Activated naive CD4-positive, alpha-beta T cell treated with anti-CD3 and anti-CD28 coated beads, Interleukin-2, amount 50 U/mL, for 24 hours (primary cell): ENCODE data around the gene RNLS.
"Not testable (repeated sequence)": the region's sequence is repeated elsewhere in the genome, so short reads cannot be mapped to it uniquely, and the experiment has no call there.

Source experiments
- H3K27ac Mint-ChIP-seq: one replicate; pipeline ENCODE4 v1.8.0; 2021; ENCODE audit warnings: mild to moderate bottlenecking, mixed read lengths
- H3K27me3 Mint-ChIP-seq: one replicate; pipeline ENCODE4 v1.8.0; 2021; ENCODE audit warnings: mixed read lengths
- H3K36me3 Mint-ChIP-seq: one replicate; pipeline ENCODE4 v1.8.0; 2021; ENCODE audit warnings: mixed read lengths
- H3K4me1 Mint-ChIP-seq: one replicate; pipeline ENCODE4 v1.8.0; 2021; ENCODE audit warnings: mixed read lengths
- H3K4me3 Mint-ChIP-seq: one replicate; pipeline ENCODE4 v1.8.0; 2021; ENCODE audit warnings: mild to moderate bottlenecking, mixed read lengths
- H3K9me3 Mint-ChIP-seq: one replicate; pipeline ENCODE4 v1.8.0; 2021; ENCODE audit warnings: mixed read lengths

The RNLS gene

DNA sequence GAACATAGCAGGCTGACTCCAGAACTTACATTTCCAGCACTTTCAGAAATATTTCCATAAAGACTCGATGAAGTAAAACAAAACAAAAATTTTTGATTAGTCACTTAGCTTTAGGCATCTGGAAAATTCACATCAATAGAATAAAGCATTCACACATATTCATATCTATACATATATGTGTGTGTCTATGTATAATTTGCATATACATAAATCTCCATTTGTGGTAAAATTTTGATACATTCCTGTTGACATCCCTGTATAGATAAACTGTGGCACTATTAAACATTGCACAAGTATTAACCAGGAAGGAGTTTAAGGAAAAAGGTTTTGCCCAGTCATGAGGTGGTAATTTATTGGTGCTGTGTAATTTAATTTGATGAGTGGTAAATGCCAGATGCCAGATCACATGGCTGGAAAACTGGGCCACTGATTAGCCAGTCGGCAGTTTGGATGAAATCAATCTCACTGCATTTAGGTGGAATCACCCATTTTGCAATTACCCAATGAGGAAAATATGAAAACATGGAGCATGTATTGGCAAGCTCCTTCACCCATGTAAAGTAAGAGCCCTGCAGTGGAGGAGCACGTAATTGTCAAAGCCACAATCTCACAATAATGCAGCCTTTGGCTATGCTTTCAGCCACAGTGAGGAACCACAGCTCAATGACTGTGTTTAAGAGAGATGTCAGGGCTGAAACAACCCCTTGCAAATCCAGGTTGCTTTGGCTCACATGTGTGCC lies 294.6 kb downstream of the RNLS start:
- Mint-ChIP-seq H3K27me3 (no peaks in the 10 kb centered on the region), H3K27ac (no peak overlapping the region), H3K4me3 (no peak overlapping the region), H3K9me3 (no peaks in the 10 kb centered on the region), H3K4me1 (peaks cover under 1% of the 10 kb centered on the region), H3K36me3 (no peaks in the 10 kb centered on the region)

DNA sequence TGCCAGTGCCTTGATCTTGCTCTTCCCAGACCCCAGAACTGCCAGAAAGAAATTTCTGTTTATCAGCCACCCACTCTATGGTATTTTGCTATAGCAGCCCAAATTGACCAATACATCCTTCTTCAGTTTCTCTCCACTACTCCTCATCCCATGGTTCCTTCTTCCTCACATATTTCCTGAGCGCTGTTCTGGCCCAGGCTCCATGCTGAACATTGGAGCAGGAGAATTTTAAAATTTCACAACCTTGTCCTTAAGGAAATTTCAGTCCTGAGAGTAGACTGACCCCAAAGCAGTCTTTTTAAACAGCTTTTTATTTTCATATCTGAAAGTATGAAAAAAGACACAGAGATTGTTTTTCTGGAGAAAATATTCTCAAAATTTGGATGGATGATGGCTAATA lies 297.1 kb downstream of the RNLS start:
- Mint-ChIP-seq H3K36me3 (no peaks in the 10 kb centered on the region), H3K4me3 (no peak overlapping the region), H3K4me1 (peaks cover 14% of the 10 kb centered on the region), H3K27me3 (no peaks in the 10 kb centered on the region), H3K27ac (no peak overlapping the region), H3K9me3 (no peaks in the 10 kb centered on the region)

DNA sequence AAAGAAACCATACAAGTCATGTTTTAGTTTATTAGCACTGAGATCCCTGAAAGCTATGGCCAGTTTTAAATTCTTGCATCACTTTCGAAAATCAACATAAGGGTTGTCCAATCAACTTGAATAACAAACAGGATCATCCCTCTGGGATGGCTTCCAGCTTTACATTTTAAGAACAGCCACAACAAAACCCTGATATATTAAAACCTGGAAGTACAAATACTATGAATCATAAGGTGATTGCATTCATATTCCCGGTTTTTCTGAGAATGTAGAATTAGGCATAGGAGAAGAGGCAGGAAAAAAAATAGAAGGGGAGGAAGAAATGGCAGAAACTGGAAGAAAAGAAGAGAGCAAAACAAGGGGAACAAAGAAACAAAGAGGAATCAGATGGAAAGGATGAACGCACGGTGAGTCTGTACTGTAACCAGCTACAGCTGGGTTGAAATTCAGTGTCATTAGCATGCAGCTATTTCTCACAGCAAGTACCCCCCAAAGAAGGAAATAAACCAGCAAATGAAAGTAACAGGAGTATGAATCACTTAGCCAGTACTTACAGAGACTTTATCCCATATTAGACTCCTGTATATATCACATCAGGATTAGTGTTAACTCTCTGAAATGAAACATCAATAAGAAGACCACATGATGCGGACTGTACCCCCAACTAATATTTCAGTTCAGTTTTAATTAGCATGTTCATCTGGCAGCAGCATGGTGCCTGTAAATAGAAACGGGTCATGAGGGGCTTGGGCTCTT lies 301.3 kb downstream of the RNLS start:
- peaks cover 35% of the 10 kb centered on the region for H3K4me1 Mint-ChIP-seq
- no peaks in the 10 kb centered on the region for H3K9me3 Mint-ChIP-seq
- no peak overlapping the region for H3K4me3 Mint-ChIP-seq
- H3K36me3 Mint-ChIP-seq: no peaks in the 10 kb centered on the region
- H3K27ac Mint-ChIP-seq: no peak overlapping the region
- no peaks in the 10 kb centered on the region for H3K27me3 Mint-ChIP-seq

DNA sequence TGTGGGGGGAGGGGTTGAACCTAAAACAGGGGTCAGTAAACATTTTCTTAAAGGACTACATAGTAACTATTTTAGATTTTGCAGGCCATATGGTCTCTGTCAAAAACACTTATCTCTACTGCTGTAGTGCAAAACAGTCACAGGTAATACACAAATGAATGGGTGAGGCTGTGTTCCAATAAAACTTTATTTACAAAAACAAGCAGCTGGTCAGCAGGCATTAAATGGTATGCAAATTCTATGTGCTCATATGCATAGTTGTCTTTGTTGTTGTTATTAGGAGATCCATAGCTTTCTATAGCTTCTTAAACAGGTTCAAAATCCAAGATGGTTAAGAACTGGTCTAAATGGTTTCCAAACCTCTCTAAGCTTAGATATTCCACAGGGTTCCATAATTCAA lies 302.6 kb downstream of the RNLS start:
- Mint-ChIP-seq H3K27me3 (no peaks in the 10 kb centered on the region), H3K4me1 (peaks cover 35% of the 10 kb centered on the region), H3K36me3 (no peaks in the 10 kb centered on the region), H3K4me3 (no peak overlapping the region), H3K9me3 (no peaks in the 10 kb centered on the region), H3K27ac (no peak overlapping the region)

DNA sequence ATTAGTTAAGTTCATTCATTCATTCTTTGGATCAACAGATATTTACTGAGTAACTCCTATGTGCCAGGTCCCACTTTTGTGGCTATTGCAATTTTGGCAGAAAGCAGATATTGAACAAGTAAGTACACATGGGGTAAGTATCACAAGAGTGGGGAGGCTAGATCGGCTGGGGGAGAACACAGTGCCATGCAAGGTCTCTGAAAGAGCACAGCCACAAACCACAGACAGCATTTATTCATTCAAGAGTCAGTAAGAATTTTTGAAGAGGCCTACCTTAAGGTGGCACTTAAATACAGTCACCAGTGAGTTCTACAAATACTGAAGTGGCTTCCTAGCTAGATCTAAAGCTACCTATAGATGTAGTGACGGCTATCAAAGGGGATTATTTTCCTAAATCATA lies 304.2 kb downstream of the RNLS start:
- peaks cover 35% of the 10 kb centered on the region for H3K4me1 Mint-ChIP-seq

DNA sequence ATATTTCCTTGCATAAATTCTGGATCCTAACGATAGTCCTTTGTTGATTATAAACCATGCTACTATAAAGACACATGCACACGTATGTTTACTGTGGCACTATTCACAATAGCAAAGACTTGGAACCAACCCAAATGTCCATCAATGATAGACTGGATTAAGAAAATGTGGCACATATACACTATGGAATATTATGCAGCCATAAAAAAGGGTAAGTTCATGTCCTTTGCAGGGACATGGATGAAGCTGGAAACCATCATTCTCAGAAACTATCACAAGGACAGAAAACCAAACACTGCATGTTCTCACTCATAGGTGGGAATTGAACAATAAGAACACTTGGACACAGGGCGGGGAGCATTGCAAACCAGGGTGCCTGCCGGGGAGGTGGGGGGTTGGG lies 306.2 kb downstream of the RNLS start:
- not testable (repeated sequence) for H3K27me3 Mint-ChIP-seq, H3K27ac Mint-ChIP-seq, H3K9me3 Mint-ChIP-seq, H3K4me3 Mint-ChIP-seq, H3K36me3 Mint-ChIP-seq
- H3K4me1 Mint-ChIP-seq: peaks cover 37% of the 10 kb centered on the region

More for the DNA sequence above, 304.2 kb downstream of the RNLS start:
- Mint-ChIP-seq H3K4me3 (no peak overlapping the region), H3K27ac (no peak overlapping the region), H3K27me3 (no peaks in the 10 kb centered on the region), H3K9me3 (no peaks in the 10 kb centered on the region), H3K36me3 (peaks cover 1% of the 10 kb centered on the region)

DNA sequence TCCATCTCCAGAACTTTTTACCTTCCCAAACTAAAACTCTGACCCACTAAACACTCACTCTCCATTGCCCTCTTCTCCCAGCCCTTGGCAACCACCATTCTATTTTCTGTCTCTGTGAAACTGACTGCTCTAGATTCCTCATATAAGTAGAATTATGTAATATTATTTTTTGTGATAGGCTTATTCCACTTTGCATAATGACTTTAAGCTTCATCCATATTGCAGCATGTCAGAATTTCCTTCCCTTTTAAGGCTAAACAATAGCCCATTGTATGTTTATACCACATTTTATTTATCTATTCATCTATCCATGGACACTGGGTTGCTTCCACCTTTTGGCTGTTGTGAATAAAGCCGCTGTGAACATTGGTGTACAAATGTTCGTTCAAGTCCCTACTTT lies 308.8 kb downstream of the RNLS start:
- H3K36me3 Mint-ChIP-seq: peaks cover 1% of the 10 kb centered on the region
- H3K4me3 Mint-ChIP-seq: no peak overlapping the region
- no peak overlapping the region for H3K27ac Mint-ChIP-seq
- no peaks in the 10 kb centered on the region for H3K27me3 Mint-ChIP-seq
- no peaks in the 10 kb centered on the region for H3K9me3 Mint-ChIP-seq
- H3K4me1 Mint-ChIP-seq: peaks cover 42% of the 10 kb centered on the region

DNA sequence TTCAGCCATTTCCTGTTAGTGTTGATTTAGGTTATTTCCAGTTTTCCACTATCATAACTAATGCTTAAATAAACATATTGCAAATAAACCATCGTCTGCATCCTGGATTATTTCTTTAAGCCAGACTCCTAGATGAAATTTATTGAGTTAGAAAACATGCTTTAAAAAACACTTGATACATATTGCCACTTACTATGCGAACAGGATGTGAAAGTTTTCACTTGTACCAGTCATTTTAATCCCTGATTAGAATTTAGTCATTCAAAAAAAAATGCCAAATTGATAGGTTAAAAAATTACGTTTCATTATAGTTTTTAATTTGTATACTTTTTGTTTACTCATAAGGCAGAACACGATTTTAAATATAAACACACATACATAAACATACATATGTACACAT lies 309.6 kb downstream of the RNLS start:
- Mint-ChIP-seq H3K4me1 (peaks cover 35% of the 10 kb centered on the region), H3K36me3 (peaks cover 1% of the 10 kb centered on the region), H3K27ac (no peak overlapping the region), H3K9me3 (no peaks in the 10 kb centered on the region), H3K4me3 (no peak overlapping the region), H3K27me3 (no peaks in the 10 kb centered on the region)

DNA sequence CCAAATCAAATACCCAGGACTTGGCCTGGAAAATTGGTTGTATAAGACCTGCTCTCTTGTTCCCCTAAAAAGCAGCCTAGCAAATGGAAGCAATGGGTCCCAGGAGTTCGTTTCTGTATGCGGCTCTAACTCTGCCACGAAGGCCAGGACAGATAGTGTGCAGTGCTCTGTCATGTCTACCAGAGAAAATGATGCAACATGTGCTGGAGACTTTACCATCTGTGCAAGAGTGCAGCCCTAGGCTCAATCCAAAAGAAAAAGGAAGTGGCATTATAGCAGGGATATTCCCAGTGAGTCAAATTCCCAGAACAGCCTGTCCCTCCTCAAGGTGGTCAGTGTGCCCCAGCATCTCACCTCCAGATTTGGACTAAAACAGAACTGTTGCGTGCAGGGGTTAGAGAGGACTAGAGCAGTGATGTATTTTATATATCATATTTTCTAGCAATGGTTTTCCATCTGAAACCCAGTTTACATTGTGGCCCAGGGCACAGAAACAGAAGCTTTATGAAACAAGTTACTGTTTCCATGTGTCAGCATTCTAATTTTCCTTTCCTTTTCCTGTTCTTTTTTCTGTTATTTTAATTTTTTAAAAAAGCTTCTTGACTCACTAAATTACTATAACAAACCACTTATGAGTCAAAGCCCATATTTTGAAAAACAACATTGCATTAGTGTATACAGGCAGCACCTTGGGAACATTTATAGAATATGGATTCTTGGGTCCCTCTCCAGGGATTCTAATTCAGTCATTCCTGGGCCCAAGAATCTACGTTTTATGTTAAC lies 311.2 kb downstream of the RNLS start:
- peak overlapping the region; percentile 82 for H3K27ac Mint-ChIP-seq
- H3K4me1 Mint-ChIP-seq: peaks cover 33% of the 10 kb centered on the region
- no peaks in the 10 kb centered on the region for H3K27me3 Mint-ChIP-seq
- no peaks in the 10 kb centered on the region for H3K9me3 Mint-ChIP-seq
- peaks cover 1% of the 10 kb centered on the region for H3K36me3 Mint-ChIP-seq
- H3K4me3 Mint-ChIP-seq: peak overlapping the region; percentile 34

DNA sequence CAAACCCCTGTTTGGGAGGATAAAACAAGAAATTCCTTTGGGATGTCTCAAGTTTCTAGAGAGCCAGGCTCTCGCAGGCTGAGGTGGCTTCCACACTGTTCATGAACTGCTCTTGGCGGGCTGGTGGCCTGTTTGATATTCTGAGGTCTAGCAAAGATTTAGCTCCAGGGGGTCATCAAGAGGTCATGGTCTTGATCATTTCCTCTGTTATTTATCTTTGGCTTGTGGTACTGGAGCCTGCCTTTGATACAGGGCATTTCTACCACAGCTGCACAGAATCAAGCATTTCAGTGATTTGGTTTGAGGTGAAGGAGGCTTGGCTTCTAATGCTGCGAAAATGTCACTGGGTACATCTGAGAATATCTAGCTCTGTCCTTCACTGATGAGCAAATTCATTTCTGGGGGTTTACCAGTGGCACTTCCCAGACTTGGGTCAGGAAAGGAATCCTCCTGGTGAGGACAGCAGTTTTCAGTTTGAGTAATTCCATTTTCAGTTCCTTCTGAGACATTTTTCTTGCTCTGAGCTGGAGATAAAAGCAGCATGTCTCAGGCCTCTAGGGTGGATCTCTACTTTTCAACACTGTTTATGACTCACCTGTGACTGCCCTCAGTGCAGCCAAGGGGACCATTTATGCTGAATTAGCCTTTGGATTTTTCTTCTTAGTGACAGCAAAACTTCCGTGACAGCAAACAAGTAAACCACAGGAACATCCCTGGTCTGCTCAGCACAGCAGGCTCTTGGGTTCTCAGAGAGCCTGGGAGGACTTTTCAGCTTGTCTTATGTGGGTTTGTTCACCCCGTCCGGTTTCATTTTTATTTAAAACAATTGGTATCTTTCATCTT lies 312.0 kb downstream of the RNLS start:
- H3K27ac Mint-ChIP-seq: peak overlapping the region; percentile 82
- peaks cover 39% of the 10 kb centered on the region for H3K4me1 Mint-ChIP-seq
- peak overlapping the region; percentile 34 for H3K4me3 Mint-ChIP-seq
- no peaks in the 10 kb centered on the region for H3K27me3 Mint-ChIP-seq
- H3K36me3 Mint-ChIP-seq: peaks cover 1% of the 10 kb centered on the region
- no peaks in the 10 kb centered on the region for H3K9me3 Mint-ChIP-seq

DNA sequence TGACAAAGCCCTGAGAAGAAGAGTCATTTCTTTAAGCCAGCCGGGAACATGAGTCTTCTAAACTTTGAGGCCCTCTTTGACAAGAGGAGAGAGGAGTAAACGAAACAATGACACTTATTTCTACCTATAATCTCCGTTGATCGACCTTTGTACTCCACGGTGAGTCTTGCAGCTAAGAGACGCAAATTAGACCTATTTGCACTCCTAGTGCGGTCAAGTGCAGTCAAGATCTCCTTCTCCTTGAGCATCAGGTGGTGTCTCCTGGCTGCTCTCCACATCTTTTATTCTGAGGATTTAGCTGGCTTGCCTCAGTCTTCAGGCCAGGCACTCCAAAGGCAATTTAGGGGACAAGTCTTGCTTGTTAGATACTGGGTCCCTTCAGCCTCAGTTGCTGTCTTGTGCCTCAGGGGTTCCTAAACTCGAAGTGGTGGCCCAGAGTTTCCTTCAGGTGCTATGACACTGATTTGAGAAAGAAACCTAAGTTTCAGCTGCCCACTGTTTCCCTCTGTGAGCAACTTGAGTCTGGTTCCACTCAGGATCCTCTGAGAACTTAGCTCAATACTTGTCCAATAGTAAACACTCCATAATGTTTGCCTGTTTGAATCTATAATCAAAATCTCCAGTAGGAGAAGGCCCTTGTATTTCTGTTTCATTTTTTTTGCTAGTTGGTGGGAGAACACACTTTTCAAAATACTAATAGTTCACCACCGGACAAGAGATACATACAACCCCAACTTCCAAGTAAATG lies 312.9 kb downstream of the RNLS start:
- Mint-ChIP-seq H3K27me3 (no peaks in the 10 kb centered on the region), H3K4me1 (peaks cover 39% of the 10 kb centered on the region), H3K9me3 (peaks cover 3% of the 10 kb centered on the region), H3K4me3 (no peak overlapping the region), H3K27ac (peak overlapping the region; percentile 55), H3K36me3 (no peaks in the 10 kb centered on the region)

DNA sequence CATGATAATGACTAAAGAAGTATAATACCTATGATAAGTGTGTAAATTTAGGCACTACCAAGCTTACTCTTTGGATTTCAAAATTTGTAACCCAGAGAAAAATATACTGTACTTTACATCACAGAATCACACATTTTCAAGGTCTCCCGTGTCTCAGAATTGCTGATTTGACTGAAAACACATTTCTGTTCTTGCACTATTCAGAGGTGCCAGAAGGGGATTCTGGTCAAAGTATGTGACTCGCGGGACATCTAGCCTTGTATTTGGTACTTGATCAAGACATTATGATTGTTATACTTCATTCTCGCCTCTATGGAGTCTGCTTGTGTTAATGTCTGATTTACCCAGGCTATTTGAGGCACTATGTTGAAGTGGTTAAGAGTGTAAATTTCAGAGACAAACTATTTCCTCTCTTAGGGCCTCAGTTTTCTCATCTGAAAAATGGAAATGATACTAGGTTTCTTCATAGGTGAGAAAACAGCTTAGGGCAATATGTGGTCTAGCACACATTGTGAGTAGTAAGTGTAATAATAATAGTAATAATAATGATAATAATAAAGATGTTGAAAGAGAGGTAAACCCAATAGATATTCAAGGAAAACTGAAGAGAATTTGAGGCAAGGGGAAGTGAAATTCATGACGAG lies 320.4 kb downstream of the RNLS start:
- no peaks in the 10 kb centered on the region for H3K27me3 Mint-ChIP-seq
- no peak overlapping the region for H3K4me3 Mint-ChIP-seq
- no peaks in the 10 kb centered on the region for H3K36me3 Mint-ChIP-seq
- peaks cover 8% of the 10 kb centered on the region for H3K4me1 Mint-ChIP-seq
- H3K27ac Mint-ChIP-seq: no peak overlapping the region
- H3K9me3 Mint-ChIP-seq: peaks cover 10% of the 10 kb centered on the region

DNA sequence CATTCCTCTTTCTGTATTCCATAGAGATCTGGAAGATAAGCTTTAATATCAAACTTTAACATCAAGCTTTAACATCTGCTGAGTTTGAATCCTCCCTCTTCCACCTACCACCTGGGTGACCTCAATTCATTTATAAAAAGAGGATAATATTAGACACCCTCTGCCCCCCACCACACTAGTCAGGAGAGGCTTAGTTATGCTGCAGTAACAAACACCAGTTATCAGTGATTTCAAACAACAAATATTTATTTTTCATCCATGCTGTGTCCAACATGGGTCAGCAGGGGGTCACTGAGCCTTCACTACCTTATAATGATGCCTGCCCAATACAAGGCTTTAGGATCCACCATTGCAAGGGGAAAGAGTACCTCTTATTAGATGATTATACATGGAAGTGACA lies 322.0 kb downstream of the RNLS start:
- no peak overlapping the region for H3K27ac Mint-ChIP-seq

DNA sequence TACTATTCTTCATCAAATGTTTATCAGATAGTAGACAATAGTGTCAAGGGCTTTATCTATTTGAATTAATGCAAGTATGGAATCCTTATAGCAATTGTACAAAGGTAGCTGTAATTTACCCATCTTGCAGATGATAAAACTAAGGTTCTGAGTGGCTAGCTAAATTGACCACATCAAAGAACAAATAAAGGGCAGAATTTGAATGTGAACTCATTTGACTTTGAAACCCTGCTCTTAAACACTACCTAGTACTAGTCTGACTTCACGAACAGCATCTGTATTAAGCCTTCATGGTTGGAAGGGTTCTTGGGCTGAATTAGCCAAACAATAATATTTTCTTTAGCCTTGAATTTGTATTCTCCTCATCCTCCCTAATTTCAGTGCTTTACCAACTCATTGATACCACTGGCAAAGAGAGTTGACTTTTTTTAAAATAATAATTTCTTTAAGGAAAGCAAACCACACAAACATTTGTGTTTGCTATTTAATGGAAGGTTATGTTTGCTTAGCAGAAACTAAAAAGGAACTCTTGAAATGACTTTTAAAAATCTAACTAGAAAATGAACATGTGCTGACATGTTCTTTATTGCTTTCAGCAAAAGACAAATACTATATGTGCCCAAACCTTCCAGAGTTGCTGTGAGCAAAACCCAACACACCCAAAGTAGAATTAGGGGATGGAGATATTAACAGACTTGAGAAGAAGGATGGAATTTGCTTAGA lies 322.6 kb downstream of the RNLS start:
- H3K4me1 Mint-ChIP-seq: no peaks in the 10 kb centered on the region
- no peaks in the 10 kb centered on the region for H3K27me3 Mint-ChIP-seq
- no peak overlapping the region for H3K27ac Mint-ChIP-seq
- H3K9me3 Mint-ChIP-seq: peaks cover 10% of the 10 kb centered on the region
- H3K36me3 Mint-ChIP-seq: no peaks in the 10 kb centered on the region
- no peak overlapping the region for H3K4me3 Mint-ChIP-seq

More for the DNA sequence above, 322.0 kb downstream of the RNLS start:
- peaks cover 10% of the 10 kb centered on the region for H3K9me3 Mint-ChIP-seq
- no peak overlapping the region for H3K4me3 Mint-ChIP-seq
- no peaks in the 10 kb centered on the region for H3K27me3 Mint-ChIP-seq
- no peaks in the 10 kb centered on the region for H3K4me1 Mint-ChIP-seq
- H3K36me3 Mint-ChIP-seq: no peaks in the 10 kb centered on the region
